ENCODE measurements around the gene SMYD2.

GRCh38 chr1:214335567-214335966, 54.6 kb downstream of the SMYD2 start:
- TF ChIP-seq POLR2A (IDR thresholded peaks at IDR 0.05; ENCODE audit: low read depth, low read length) (no peak), POLR2AphosphoS5 (IDR thresholded peaks at IDR 0.05; ENCODE audit: low read depth, low read length) (no peak), TAF1 (IDR thresholded peaks at IDR 0.05; ENCODE audit: low read depth, low read length) (no peak)
